IMR-90 (cell line): ENCODE measurements around the gene NMT1. TPM values are rescaled to one million over a fixed set of nuclear protein-coding genes. Genes with fewer than 3 reads are reported as not detected.
A peak's percentile ranks its signal among the peaks of the same experiment; 100 is the strongest.

Experiments used
- ATAC-seq: fragments of 200-7000 bp; cut with Tn5 transposase; 2 replicates; pipeline ENCODE4 v1.9.1; 2020; ENCODE audit warnings: low read depth, mild to moderate bottlenecking, moderate library complexity
- BruUV-seq: library from RNA; stranded (reverse); fragments of 400-500 nt; replicated peaks from 2 replicates; lab custom pipeline; 2021; lab: Mats Ljungman, UMichigan
- CTCF ChIA-PET: fragments of 300-600 bp; formaldehyde crosslinking; extraction: SDS; loops from one replicate; lab custom pipeline; 2021; ENCODE audit warnings: antibody characterized with exemption; lab: Yijun Ruan, JAX
- POLR2A ChIA-PET: fragments of 300-600 bp; sonication (Branson Sonifier 250); formaldehyde crosslinking; loops from one replicate; lab custom pipeline; 2022; ENCODE audit warnings: antibody characterized with exemption; ENCODE audit not compliant: unreplicated experiment; lab: Charles Lee
- DNase-seq: peaks from one replicate; pipeline ENCODE4 v3.0.0; 2013
- H2AFZ ChIP-seq: replicated peaks from 2 replicates; pipeline ENCODE3; 2013; ENCODE audit warnings: low read length, mild to moderate bottlenecking; ENCODE audit not compliant: poor library complexity
- H2AK5ac ChIP-seq: 2 replicates; pipeline ENCODE4 v1.6.1; 2013; ENCODE audit warnings: low read depth, low read length, inconsistent platforms
- H2AK9ac ChIP-seq: replicated peaks from 2 replicates; pipeline ENCODE3; 2013; ENCODE audit warnings: mild to moderate bottlenecking, low read depth, low read length, moderate library complexity; ENCODE audit not compliant: poor library complexity
- H2BK120ac ChIP-seq: 2 replicates; pipeline ENCODE4 v1.6.1; 2013; ENCODE audit warnings: low read depth, low read length, inconsistent platforms
- H2BK15ac ChIP-seq: 3 replicates; pipeline ENCODE4 v1.6.1; 2013; ENCODE audit warnings: low read depth, low read length, inconsistent platforms
- H2BK20ac ChIP-seq: 2 replicates; pipeline ENCODE4 v1.6.1; 2013; ENCODE audit warnings: low read depth, mild to moderate bottlenecking, inconsistent platforms, low read length, moderate library complexity
- H2BK5ac ChIP-seq: 2 replicates; pipeline ENCODE4 v1.6.1; 2013; ENCODE audit warnings: mild to moderate bottlenecking, low read depth, low read length, inconsistent platforms; ENCODE audit not compliant: poor library complexity, severe bottlenecking
- H3K14ac ChIP-seq: replicated peaks from 2 replicates; pipeline ENCODE4 v1.6.1; 2013; ENCODE audit warnings: low read depth, low read length, inconsistent platforms
- H3K18ac ChIP-seq: 2 replicates; pipeline ENCODE4 v1.6.1; 2013; ENCODE audit warnings: low read depth, low read length, control low read depth
- H3K23ac ChIP-seq: 2 replicates; pipeline ENCODE4 v1.6.1; 2013; ENCODE audit warnings: low read depth, low read length, inconsistent platforms
- H3K27ac ChIP-seq: 2 replicates; pipeline ENCODE4 v1.5.1; 2013; ENCODE audit warnings: mild to moderate bottlenecking, control low read depth, low read length; ENCODE audit not compliant: insufficient read depth
- H3K27me3 ChIP-seq: 2 replicates; pipeline ENCODE4 v1.6.1; 2013; ENCODE audit warnings: low read length; ENCODE audit not compliant: control insufficient read depth, insufficient read depth
- H3K36me3 ChIP-seq: 2 replicates; pipeline ENCODE4 v1.6.1; 2013; ENCODE audit warnings: low read length, mixed read lengths; ENCODE audit not compliant: control insufficient read depth, insufficient read depth
- H3K4ac ChIP-seq: 2 replicates; pipeline ENCODE4 v1.6.1; 2013; ENCODE audit warnings: low read depth, low read length, inconsistent platforms
- H3K4me1 ChIP-seq: 2 replicates; pipeline ENCODE4 v1.6.1; 2013; ENCODE audit warnings: low read length, mixed read lengths; ENCODE audit not compliant: control insufficient read depth, insufficient read depth
- H3K4me2 ChIP-seq: 2 replicates; pipeline ENCODE4 v1.6.1; 2013; ENCODE audit warnings: low read depth, mild to moderate bottlenecking, control low read depth, low read length, moderate library complexity
- H3K4me3 ChIP-seq: 2 replicates; pipeline ENCODE4 v1.5.1; 2013; ENCODE audit warnings: low read depth, mild to moderate bottlenecking, control low read depth, low read length, moderate library complexity; ENCODE audit not compliant: insufficient read depth
- H3K56ac ChIP-seq: 2 replicates; pipeline ENCODE4 v1.6.1; 2013; ENCODE audit warnings: low read length, inconsistent platforms; ENCODE audit not compliant: insufficient read depth; ENCODE audit errors: extremely low read depth
- H3K79me1 ChIP-seq, 2 experiments: 2 replicates each; pipeline ENCODE4 v1.6.1; 2013; ENCODE audit warnings: low read length in 2 of 2, inconsistent platforms in 1 of 2, low read depth in 1 of 2
- H3K9ac ChIP-seq: 2 replicates; pipeline ENCODE4 v1.6.1; 2013; ENCODE audit warnings: low read depth, low read length, control low read depth
- H3K9me1 ChIP-seq: 2 replicates; pipeline ENCODE4 v1.6.1; 2013; ENCODE audit warnings: low read length, inconsistent platforms; ENCODE audit not compliant: insufficient read depth
- H3K9me3 ChIP-seq: 2 replicates; pipeline ENCODE4 v1.6.1; 2013; ENCODE audit warnings: low read length; ENCODE audit not compliant: control insufficient read depth, insufficient read depth
- H4K20me1 ChIP-seq: 2 replicates; pipeline ENCODE4 v1.6.1; 2013; ENCODE audit warnings: low read length, inconsistent platforms; ENCODE audit not compliant: insufficient read depth
- H4K5ac ChIP-seq: 2 replicates; pipeline ENCODE4 v1.6.1; 2013; ENCODE audit warnings: mild to moderate bottlenecking, low read depth, low read length, control low read depth
- H4K8ac ChIP-seq, 2 experiments: 2 replicates each; pipeline ENCODE4 v1.6.1; 2013; ENCODE audit warnings: low read depth in 2 of 2, low read length in 2 of 2, control low read depth in 1 of 2, inconsistent platforms in 1 of 2
- H4K91ac ChIP-seq: 2 replicates; pipeline ENCODE4 v1.6.1; 2013; ENCODE audit warnings: low read depth, low read length, inconsistent platforms; ENCODE audit not compliant: insufficient read depth
- BHLHE40 ChIP-seq: fragments of 150-350 bp; IDR thresholded peaks from 2 replicates; pipeline ENCODE4 v1.6.1; 2016; ENCODE audit warnings: mild to moderate bottlenecking, low read depth, low read length
- CHD1 ChIP-seq: IDR thresholded peaks from 2 replicates; pipeline ENCODE4 v1.6.1; 2012; ENCODE audit warnings: low read depth, low read length, improper control_type of control experiment
- FOS ChIP-seq: fragments of 150-350 bp; IDR thresholded peaks from 2 replicates; pipeline ENCODE4 v1.6.1; 2016; ENCODE audit warnings: low read depth, low read length
- MAZ ChIP-seq: IDR thresholded peaks from 2 replicates; pipeline ENCODE4 v1.6.1; 2012; ENCODE audit warnings: low read depth, mild to moderate bottlenecking, low read length, improper control_type of control experiment, moderate library complexity, borderline replicate concordance
- MXI1 ChIP-seq: IDR thresholded peaks from 2 replicates; pipeline ENCODE4 v1.6.1; 2012; ENCODE audit warnings: low read depth, mild to moderate bottlenecking, low read length, moderate library complexity, borderline replicate concordance
- NFE2L2 ChIP-seq: fragments of 150-350 bp; IDR thresholded peaks from 2 replicates; pipeline ENCODE4 v1.6.1; 2016; ENCODE audit warnings: low read depth, mild to moderate bottlenecking, low read length
- RAD21 ChIP-seq: IDR thresholded peaks from 2 replicates; pipeline ENCODE4 v1.6.1; 2012; ENCODE audit warnings: low read length, improper control_type of control experiment
- WGBS, 2 experiments: methylation state at CpG; one replicate each; pipeline versions ENCODE4 v1.1.5 to v1.1.7; 2013; ENCODE audit warnings: missing lambda C conversion rate in 2 of 2; ENCODE audit not compliant: insufficient read length in 1 of 2; ENCODE audit errors: extremely low coverage in 2 of 2; 5-methylcytosine and 5-hydroxymethylcytosine counted together
- dilution Hi-C: fragments of 300-500 bp; cut with HindIII; formaldehyde crosslinking; loops from one replicate; pipeline ENCODE4 v1.14.3; 2018; ENCODE audit warnings: low sequenced_read_pairs; ENCODE audit not compliant: unreplicated experiment
- in situ Hi-C: fragments of 300-500 bp; cut with MboI; formaldehyde crosslinking; loops from 3 replicates; pipeline ENCODE4 v1.14.3; 2019; ENCODE audit warnings: low sequenced_read_pairs, inconsistent platforms, mixed read lengths
- intact Hi-C: fragments of 100-400 bp; cut with micrococcal nuclease; formaldehyde crosslinking; loops from 2 replicates; pipeline ENCODE4 v1.10.0; 2022
- polyA plus RNA-seq, 3 experiments: library from polyadenylated mRNA; depleted of rRNA; stranded (reverse); fragments of >200 nt; gene quantifications; 2 replicates each; pipeline ENCODE4 v1.2.3, GENCODE V29; 2012; ENCODE audit warnings: low replicate concordance in 1 of 3
- total RNA-seq: library from RNA; depleted of rRNA; stranded (reverse); fragments of >200 nt; gene quantifications from 2 replicates; pipeline ENCODE4 v1.2.3, GENCODE V29; 2012
- TF ChIP-seq, protein P1 (sequence below): conservative IDR thresholded peaks from 2 replicates; pipeline ENCODE4 v1.5.1; 2012; ENCODE audit warnings: mild to moderate bottlenecking, low read depth, low read length, improper control_type of control experiment

The NMT1 gene
- total and polyA plus RNA-seq, 2 of the 4 experiments (the other 2 are of a cell fraction) = 38.0 to 60.6 TPM

DNA sequence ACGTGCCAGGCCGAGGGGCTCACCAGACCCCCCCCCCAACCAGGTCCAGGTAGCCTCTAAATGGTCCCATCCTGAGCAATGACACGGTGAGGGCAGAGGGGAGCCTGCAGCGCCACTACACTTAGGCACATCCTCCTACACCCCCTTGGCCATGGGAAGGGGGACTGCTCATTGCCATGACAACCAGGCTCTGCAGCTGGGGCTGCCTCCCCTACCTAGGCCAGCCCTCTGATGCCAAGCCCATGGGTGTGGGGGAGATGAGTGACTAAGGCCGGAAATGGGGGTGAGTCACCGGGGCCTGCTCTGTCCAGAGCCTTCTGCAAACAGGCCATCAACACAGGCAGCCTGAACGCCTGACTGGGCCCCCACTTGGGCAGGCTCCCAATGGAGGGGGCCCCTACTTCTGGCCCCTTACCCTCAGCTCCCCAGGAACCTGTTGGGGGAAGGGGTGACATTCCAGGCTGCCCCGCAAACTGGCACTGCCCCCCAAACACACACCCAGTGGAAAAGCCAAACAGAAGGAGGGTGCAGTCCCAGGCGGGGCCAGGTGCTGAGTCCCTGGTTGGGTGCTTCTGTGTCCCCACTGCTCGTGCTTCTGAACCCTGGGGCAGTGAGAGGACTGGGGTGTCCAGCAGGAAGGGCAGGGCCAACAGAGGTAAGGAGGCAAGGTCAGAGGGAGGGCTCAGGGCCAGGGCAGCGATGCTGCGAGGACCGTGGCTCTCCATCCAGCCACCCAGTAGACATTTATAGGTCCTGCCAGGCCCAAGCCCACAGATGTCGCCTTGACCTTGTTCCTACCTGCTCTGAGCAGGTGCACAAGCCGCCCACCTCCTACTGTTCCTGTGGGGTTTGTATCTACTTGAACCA is 63.0 kb downstream of the NMT1 start:
- dilution Hi-C loops (no loop called here), intact Hi-C loops (no loop called here), in situ Hi-C loops (no loop called here)
- Histone ChIP-seq H2BK5ac (peak overlapping the region; percentile 99), H3K27ac (peak overlapping the region; percentile 98), H4K5ac (peak overlapping the region; percentile 99), H3K4me2 (peak overlapping the region; percentile 69), H3K4ac (peak overlapping the region; percentile 100), H3K23ac (peak overlapping the region; percentile 97), H3K18ac (peak overlapping the region; percentile 97), H3K14ac (peak overlapping the region; percentile 95), H4K8ac (peak overlapping the region; percentile 92 to 95), H3K27me3 (no peaks in the 10 kb centered on the region), H3K4me3 (no peak overlapping the region), H4K20me1 (no peaks in the 10 kb centered on the region), H3K56ac (peak overlapping the region; percentile 75; the same call in 1 of the 2 replicates), H2AK9ac (peak overlapping the region; percentile 99), H2BK120ac (peak overlapping the region; percentile 100), H3K4me1 (peaks cover 35% of the 10 kb centered on the region), H3K79me1 (peaks cover 56 to 73% of the 10 kb centered on the region in 2 experiments), H2AK5ac (peak overlapping the region; percentile 100), H4K91ac (peak overlapping the region; percentile 99), H3K9ac (peak overlapping the region; percentile 46), H2AFZ (peak overlapping the region; percentile 74), H3K9me1 (peaks cover 31% of the 10 kb centered on the region), H2BK15ac (peak overlapping the region; percentile 95), H3K36me3 (peaks cover 9% of the 10 kb centered on the region; the same call in 1 of the 2 replicates), H2BK20ac (peak overlapping the region; percentile 99), H3K9me3 (no peaks in the 10 kb centered on the region)
- POLR2A ChIA-PET = no interaction called here
- TF ChIP-seq CHD1 (no peak), RAD21 (no peak), FOS (peak; percentile 99), NFE2L2 (0 out of 2 replicates have a peak, but pooled peaks have one; percentile 25), MXI1 (0 out of 2 replicates have a peak, but pooled peaks have one; percentile 33), MAZ (peak; percentile 59; the same call in 1 of the 2 replicates), BHLHE40 (peak; percentile 58)
- TF ChIP-seq, protein P1, sequence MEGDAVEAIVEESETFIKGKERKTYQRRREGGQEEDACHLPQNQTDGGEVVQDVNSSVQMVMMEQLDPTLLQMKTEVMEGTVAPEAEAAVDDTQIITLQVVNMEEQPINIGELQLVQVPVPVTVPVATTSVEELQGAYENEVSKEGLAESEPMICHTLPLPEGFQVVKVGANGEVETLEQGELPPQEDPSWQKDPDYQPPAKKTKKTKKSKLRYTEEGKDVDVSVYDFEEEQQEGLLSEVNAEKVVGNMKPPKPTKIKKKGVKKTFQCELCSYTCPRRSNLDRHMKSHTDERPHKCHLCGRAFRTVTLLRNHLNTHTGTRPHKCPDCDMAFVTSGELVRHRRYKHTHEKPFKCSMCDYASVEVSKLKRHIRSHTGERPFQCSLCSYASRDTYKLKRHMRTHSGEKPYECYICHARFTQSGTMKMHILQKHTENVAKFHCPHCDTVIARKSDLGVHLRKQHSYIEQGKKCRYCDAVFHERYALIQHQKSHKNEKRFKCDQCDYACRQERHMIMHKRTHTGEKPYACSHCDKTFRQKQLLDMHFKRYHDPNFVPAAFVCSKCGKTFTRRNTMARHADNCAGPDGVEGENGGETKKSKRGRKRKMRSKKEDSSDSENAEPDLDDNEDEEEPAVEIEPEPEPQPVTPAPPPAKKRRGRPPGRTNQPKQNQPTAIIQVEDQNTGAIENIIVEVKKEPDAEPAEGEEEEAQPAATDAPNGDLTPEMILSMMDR = no peak
- peak; percentile 91 for DNase-seq
- BruUV-seq = no TSS peak
- WGBS, 2 experiments = 100% methylated on average over 1 of the region's 15 CpGs; no CpG with 5 or more reads in 1 of the 2 experiments
- peak; percentile 89 for ATAC-seq
- CTCF ChIA-PET = interaction anchor here (0.7 to 1.7 kb wide), 2 partner anchors 11 to 153 kb away, joined by 4 to 5 read pairs; partner anchors contain the start of gene ACBD4
